Lower leg skin (tissue), 4 donors: ENCODE measurements around the gene NSUN7. TPM values are rescaled to one million over a fixed set of nuclear protein-coding genes. Genes with fewer than 3 reads are reported as not detected.
A peak's percentile ranks its signal among the peaks of the same experiment; 100 is the strongest.

Source experiments
- DNase-seq, 2 donors: peaks; one replicate each; pipeline ENCODE4 v3.0.0-alpha.2; 2019; ENCODE audit warnings: low spot score in 2 of 2
- H3K4me3 ChIP-seq: fragments of 200-600 bp; sonication (generic); 2 replicates; pipeline ENCODE4 v1.5.1; 2017; ENCODE audit warnings: mild to moderate bottlenecking, low read depth; ENCODE audit not compliant: poor library complexity, severe bottlenecking
- POLR2A ChIP-seq, 2 donors: fragments of 450-650 bp; IDR thresholded peaks; one replicate each; pipeline ENCODE4 v1.6.1; 2016 to 2017; ENCODE audit warnings: antibody characterized with exemption in 2 of 2, mild to moderate bottlenecking in 1 of 2, moderate library complexity in 1 of 2
- WGBS, 2 donors: methylation state at CpG; one replicate each; pipeline ENCODE4 v1.1.5; 2018; 5-methylcytosine and 5-hydroxymethylcytosine counted together
- intact Hi-C: fragments of 100-400 bp; cut with DNase I; formaldehyde crosslinking; loops from one replicate; pipeline ENCODE4 v1.15.0; 2023; ENCODE audit warnings: low total_unique reads
- total RNA-seq, 4 donors: library from RNA; depleted of rRNA; stranded (reverse); fragments of >200 nt; gene quantifications; one replicate each; pipeline ENCODE4 v1.1.0, GENCODE V29; 2016
- TF ChIP-seq, protein P1 (sequence below), 3 donors: fragments of 450-650 bp; IDR thresholded peaks; one replicate each; pipeline ENCODE4 v1.5.1; 2016; ENCODE audit warnings: antibody characterized with exemption in 3 of 3, mild to moderate bottlenecking in 3 of 3, moderate library complexity in 2 of 3

The NSUN7 gene
- total RNA-seq, 4 donors from 2014 or later, result 1.7 to 4.9 (median 3.3) TPM

- H3K4me3 ChIP-seq, result no peak overlapping the region
- no peak for DNase-seq
- intact Hi-C loops, result no loop called here
- TF ChIP-seq, protein P1, sequence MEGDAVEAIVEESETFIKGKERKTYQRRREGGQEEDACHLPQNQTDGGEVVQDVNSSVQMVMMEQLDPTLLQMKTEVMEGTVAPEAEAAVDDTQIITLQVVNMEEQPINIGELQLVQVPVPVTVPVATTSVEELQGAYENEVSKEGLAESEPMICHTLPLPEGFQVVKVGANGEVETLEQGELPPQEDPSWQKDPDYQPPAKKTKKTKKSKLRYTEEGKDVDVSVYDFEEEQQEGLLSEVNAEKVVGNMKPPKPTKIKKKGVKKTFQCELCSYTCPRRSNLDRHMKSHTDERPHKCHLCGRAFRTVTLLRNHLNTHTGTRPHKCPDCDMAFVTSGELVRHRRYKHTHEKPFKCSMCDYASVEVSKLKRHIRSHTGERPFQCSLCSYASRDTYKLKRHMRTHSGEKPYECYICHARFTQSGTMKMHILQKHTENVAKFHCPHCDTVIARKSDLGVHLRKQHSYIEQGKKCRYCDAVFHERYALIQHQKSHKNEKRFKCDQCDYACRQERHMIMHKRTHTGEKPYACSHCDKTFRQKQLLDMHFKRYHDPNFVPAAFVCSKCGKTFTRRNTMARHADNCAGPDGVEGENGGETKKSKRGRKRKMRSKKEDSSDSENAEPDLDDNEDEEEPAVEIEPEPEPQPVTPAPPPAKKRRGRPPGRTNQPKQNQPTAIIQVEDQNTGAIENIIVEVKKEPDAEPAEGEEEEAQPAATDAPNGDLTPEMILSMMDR (IDR thresholded peaks at IDR 0.05), result no peak
- no peak for TF ChIP-seq POLR2A (IDR thresholded peaks at IDR 0.05)
- 73 to 79% methylated on average over 16 of the region's 16 CpGs for WGBS, 2 donors
These were observed 106.6 kb downstream of the NSUN7 start for GRCh38 chr4:40856277-40856839.

GRCh38 chr4:40856840-40857362, 107.1 kb downstream of the NSUN7 start:
- WGBS, 2 donors, result 27% methylated on average over 32 to 44 of the region's 51 CpGs
- no peak overlapping the region for H3K4me3 ChIP-seq
- TF ChIP-seq, protein P1 (IDR thresholded peaks at IDR 0.05), result no peak
- TF ChIP-seq POLR2A (IDR thresholded peaks at IDR 0.05), result no peak
- DNase-seq, result peak; percentile 20 to 90
- intact Hi-C loops, result no loop called here

- no peak for TF ChIP-seq POLR2A (IDR thresholded peaks at IDR 0.05)
- TF ChIP-seq, protein P1 (IDR thresholded peaks at IDR 0.05), result no peak
- intact Hi-C loops, result no loop called here
- no peak overlapping the region for H3K4me3 ChIP-seq
- DNase-seq, result no peak
- WGBS, 2 donors, result 87 to 91% methylated on average over 2 of the region's 2 CpGs
These were observed 108.2 kb downstream of the NSUN7 start for GRCh38 chr4:40857956-40858355.

GRCh38 chr4:40858962-40859361, 109.2 kb downstream of the NSUN7 start:
- no peak overlapping the region for H3K4me3 ChIP-seq
- TF ChIP-seq, protein P1 (IDR thresholded peaks at IDR 0.05), result no peak
- TF ChIP-seq POLR2A (IDR thresholded peaks at IDR 0.05), result no peak
- intact Hi-C loops, result no loop called here
- DNase-seq, result no peak
- WGBS, 2 donors, result 89 to 97% methylated on average over 2 of the region's 2 CpGs

Other genes starting within 250 kb of the NSUN7 start
- 10 to 100 TPM; 38.4 to 73.8 (median 46.9) TPM for gene RBM47, start 120.1 kb upstream of the NSUN7 start, total RNA-seq